HepG2 (cell line): ENCODE measurements around the gene TFPI. TPM values are rescaled to one million over a fixed set of nuclear protein-coding genes. Genes with fewer than 3 reads are reported as not detected.

Experiments
- ATAC-seq: fragments of 200-7000 bp; cut with Tn5 transposase; 3 replicates; pipeline ENCODE4 v1.9.1; 2020; ENCODE audit warnings: mild to moderate bottlenecking, moderate library complexity
- BruUV-seq: library from RNA; stranded (reverse); fragments of 400-500 nt; replicated peaks from 2 replicates; lab custom pipeline; 2021; lab: Mats Ljungman, UMichigan
- CTCF ChIA-PET: fragments of 300-600 bp; formaldehyde crosslinking; extraction: SDS; loops from one replicate; lab custom pipeline; 2021; ENCODE audit warnings: low total read pairs, inconsistent platforms, low intra/inter-chr PET ratio; lab: Yijun Ruan, JAX
- POLR2A ChIA-PET: fragments of 350-600 bp; sonication (Branson Sonifier 250); formaldehyde crosslinking; loops from one replicate; lab custom pipeline; 2020; ENCODE audit warnings: antibody characterized with exemption, inconsistent platforms; lab: Yijun Ruan, JAX
- DNase-seq: peaks from one replicate; pipeline ENCODE4 v3.0.0-alpha.2; 2015; ENCODE audit warnings: low spot score
- FAIRE-seq: peaks from 3 replicates; lab custom pipeline; 2011; peaks lifted over from hg19 to GRCh38; lab: Jason Lieb, UNC
- H2AFZ ChIP-seq: one replicate; pipeline ENCODE4 v1.6.1; 2011; ENCODE audit warnings: low read length, inconsistent platforms
- H3K27ac ChIP-seq: fragments of 300-600 bp; 3 replicates; pipeline ENCODE4 v1.8.0; 2011; ENCODE audit warnings: mixed run types, mild to moderate bottlenecking, mixed read lengths, low read length, inconsistent platforms; ENCODE audit not compliant: insufficient read depth; ENCODE audit errors: extremely low read length
- H3K27me3 ChIP-seq, 2 experiments: fragments of 200-600 bp in 1 of 2; 2 replicates in 1 of 2; 3 replicates in 1 of 2; pipeline versions ENCODE4 v1.6.0 to v1.8.0; 2011; ENCODE audit warnings: low read length in 2 of 2, mild to moderate bottlenecking in 2 of 2, moderate library complexity in 2 of 2, inconsistent platforms in 1 of 2; ENCODE audit not compliant: insufficient read depth in 2 of 2, control insufficient read depth in 1 of 2
- H3K36me3 ChIP-seq, 2 experiments: fragments of 200-600 bp in 1 of 2; replicated peaks in 1 of 2; 2 replicates in 1 of 2; 3 replicates in 1 of 2; pipeline versions ENCODE4 v1.5.1 to v1.8.0; 2011; ENCODE audit warnings: low read length in 2 of 2, inconsistent platforms in 1 of 2; ENCODE audit not compliant: insufficient read depth in 2 of 2, control insufficient read depth in 1 of 2
- H3K4me1 ChIP-seq: 2 replicates; pipeline ENCODE4 v1.5.1; 2012; ENCODE audit warnings: low read length, inconsistent platforms; ENCODE audit not compliant: insufficient read depth
- H3K4me2 ChIP-seq: 2 replicates; pipeline ENCODE4 v1.6.0; 2011; ENCODE audit warnings: low read depth, low read length, inconsistent platforms
- H3K4me3 ChIP-seq, 3 experiments: fragments of 200-600 bp in 1 of 3; sonication (generic), shearing (Covaris generic) in 1 of 3; replicated peaks in 1 of 3; 2 replicates each; pipeline ENCODE4 v1.5.1; 2011 to 2016; ENCODE audit warnings: low read length in 3 of 3, inconsistent platforms in 2 of 3, low read depth in 2 of 3, mild to moderate bottlenecking in 2 of 3, control low read depth in 1 of 3, mixed read lengths in 1 of 3; ENCODE audit not compliant: insufficient read depth in 1 of 3
- H3K79me2 ChIP-seq: one replicate; pipeline ENCODE4 v1.6.1; 2011; ENCODE audit warnings: low read length, inconsistent platforms; ENCODE audit not compliant: insufficient read depth
- H3K9ac ChIP-seq: 2 replicates; pipeline ENCODE4 v1.6.0; 2011; ENCODE audit warnings: mild to moderate bottlenecking, low read depth, low read length, inconsistent platforms; ENCODE audit not compliant: insufficient read depth
- H3K9me3 ChIP-seq: 2 replicates; pipeline ENCODE4 v1.5.1; 2012; ENCODE audit warnings: mild to moderate bottlenecking, low read length
- H4K20me1 ChIP-seq: 2 replicates; pipeline ENCODE4 v1.6.0; 2011; ENCODE audit warnings: inconsistent platforms, mild to moderate bottlenecking, low read length, moderate library complexity; ENCODE audit not compliant: insufficient read depth
- FLYWCH1 ChIP-seq: sonication (generic); formaldehyde crosslinking; IDR thresholded peaks from 2 replicates; pipeline ENCODE4 v1.8.1; 2023; ENCODE audit warnings: mild to moderate bottlenecking, missing genetic modification reagents
- KMT2B ChIP-seq: IDR thresholded peaks from 2 replicates; pipeline ENCODE4 v1.6.1; 2016; ENCODE audit warnings: missing genetic modification reagents, missing compliant biosample characterization
- TEAD3 ChIP-seq: optimal IDR thresholded peaks from 2 replicates; pipeline ENCODE3; 2016; ENCODE audit warnings: borderline replicate concordance
- ZBTB7A ChIP-seq: sonication (generic); formaldehyde crosslinking; IDR thresholded peaks from 2 replicates; pipeline ENCODE4 v1.8.0; 2022; ENCODE audit warnings: mild to moderate bottlenecking, missing genetic modification reagents
- ZNF235 ChIP-seq: sonication (generic); formaldehyde crosslinking; IDR thresholded peaks from 2 replicates; pipeline ENCODE4 v1.8.1; 2023; ENCODE audit warnings: mild to moderate bottlenecking, missing genetic modification reagents, borderline replicate concordance
- ZNF317 ChIP-seq: sonication (generic); formaldehyde crosslinking; IDR thresholded peaks from 2 replicates; pipeline ENCODE4 v1.5.0; 2020; ENCODE audit warnings: mild to moderate bottlenecking, missing genetic modification reagents
- ZNF703 ChIP-seq: sonication (generic); formaldehyde crosslinking; IDR thresholded peaks from 2 replicates; pipeline ENCODE4 v1.5.1; 2020; ENCODE audit warnings: missing genetic modification reagents, mild to moderate bottlenecking, moderate library complexity, borderline replicate concordance
- ZNF83 ChIP-seq: sonication (generic); formaldehyde crosslinking; IDR thresholded peaks from 2 replicates; pipeline ENCODE4 v1.4.0; 2020; ENCODE audit warnings: missing genetic modification reagents, mild to moderate bottlenecking, borderline replicate concordance
- WGBS: methylation state at CpG from one replicate; pipeline ENCODE4 v1.1.6; 2017; ENCODE audit warnings: low lambda C conversion rate; 5-methylcytosine and 5-hydroxymethylcytosine counted together
- in situ Hi-C: cut with HindIII; loops from 2 replicates; pipeline ENCODE4 v1.10.0; 2017; ENCODE audit warnings: low pct_unique_long_range_greater_than_20kb; ENCODE audit not compliant: extremely low pct_ligation_motif_present
- intact Hi-C: fragments of 100-400 bp; cut with micrococcal nuclease; formaldehyde crosslinking; loops from one replicate; pipeline ENCODE4 v1.10.0; 2022; ENCODE audit not compliant: unreplicated experiment
- polyA plus RNA-seq, 8 experiments: library from polyadenylated mRNA; depleted of rRNA in 3 of 8; stranded (reverse) in 7 of 8; unstranded in 1 of 8; fragments of >200 nt; fragmentation: Illumina TruSeq in 4 of 8; extraction: Trizol in 4 of 8; gene quantifications; 2 replicates each; pipeline versions ENCODE4 v1.2.1 to v1.2.3, GENCODE V29; 2011 to 2016; ENCODE audit warnings: low read depth in 4 of 8, missing spikeins in 1 of 8, mixed read lengths in 1 of 8; ENCODE audit not compliant: insufficient read depth in 1 of 8
- total RNA-seq, 5 experiments: library from RNA; depleted of rRNA; stranded (reverse); fragments of >200 nt; fragmentation: Illumina TruSeq; extraction: Trizol; gene quantifications; 2 replicates each; pipeline ENCODE4 v1.2.3, GENCODE V29; 2016; ENCODE audit warnings: low read depth in 1 of 5
- TF ChIP-seq, protein P1 (sequence below): sonication (generic); formaldehyde crosslinking; IDR thresholded peaks from 2 replicates; pipeline ENCODE4 v1.4.0; 2020; ENCODE audit warnings: mild to moderate bottlenecking, missing genetic modification reagents, borderline replicate concordance
- TF ChIP-seq, protein P2 (sequence below): sonication (generic); formaldehyde crosslinking; IDR thresholded peaks from 2 replicates; pipeline ENCODE4 v1.4.0; 2020; ENCODE audit warnings: missing genetic modification reagents
- TF ChIP-seq, protein P3 (sequence below): sonication (generic); formaldehyde crosslinking; IDR thresholded peaks from 2 replicates; pipeline ENCODE4 v1.4.0; 2020; ENCODE audit warnings: low read depth, mild to moderate bottlenecking, missing genetic modification reagents
- TF ChIP-seq, protein P4 (sequence below): IDR thresholded peaks from 2 replicates; pipeline ENCODE4 v1.6.1; 2012; ENCODE audit warnings: low read depth, low read length, improper control_type of control experiment

TFPI gene
- total and polyA plus RNA-seq, 2 of the 13 experiments (the other 11 are each of a cell fraction or from before 2014, with no cell fraction given): 301 to 436 TPM

DNA sequence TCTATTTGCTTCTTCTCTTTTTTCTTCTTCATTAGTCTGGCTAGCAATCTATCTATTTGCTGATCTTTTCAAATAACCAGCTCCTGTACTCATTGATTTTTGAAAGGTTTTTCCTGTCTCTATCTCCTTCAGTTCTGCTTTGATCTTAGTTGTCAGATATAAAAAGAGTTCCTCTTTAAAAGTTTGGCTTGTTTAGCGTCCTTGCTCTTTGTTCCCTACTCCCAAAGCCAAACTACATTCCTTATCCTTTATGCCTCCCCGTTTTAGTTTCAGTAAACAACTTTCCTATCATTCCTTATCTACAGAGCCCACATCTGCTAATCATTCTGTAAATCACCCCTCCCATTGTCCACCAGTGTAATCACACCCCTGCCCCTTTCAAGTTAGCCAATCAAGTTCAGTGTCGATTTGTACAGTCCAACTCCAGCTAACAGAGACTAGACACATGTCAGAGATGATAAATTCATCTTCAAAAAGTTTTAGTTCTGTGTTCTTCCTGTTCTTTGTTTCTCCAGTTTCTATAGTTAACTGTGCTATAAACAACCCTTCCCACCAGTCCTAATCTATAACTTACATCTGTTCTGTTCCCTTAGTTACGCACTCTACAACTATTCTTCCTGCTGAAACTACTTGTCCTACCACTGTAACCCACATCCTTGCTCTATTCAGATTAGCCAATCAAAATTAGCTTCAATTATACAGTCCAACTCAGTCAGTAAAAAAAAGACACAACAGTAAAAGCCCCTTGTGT is 44.4 kb downstream of the TFPI start:
- H3K27ac ChIP-seq: peak overlapping the region; percentile 75
- DNase-seq (peak; percentile 99), ATAC-seq (peak; percentile 91), FAIRE-seq (peak; percentile 60)
- no peaks in the 10 kb centered on the region; a peak in 2 of 5 replicates for H3K36me3 ChIP-seq
- H4K20me1 ChIP-seq: no peaks in the 10 kb centered on the region
- H3K9me3 ChIP-seq: no peaks in the 10 kb centered on the region
- ChIA-PET CTCF (interaction anchor here (1.2 kb wide), 1 partner anchor 71 kb away, joined by 4 read pairs; no protein-coding TSS in a partner anchor), POLR2A (interaction anchor here (0.9 to 3.4 kb wide), 11 partner anchors 9 to 63 kb away, joined by 3 to 37 read pairs (median 5); no protein-coding TSS in a partner anchor)
- peaks cover 90% of the 10 kb centered on the region for H3K4me1 ChIP-seq
- intact Hi-C loops (loop anchor here (1.0 to 2.0 kb wide), 3 partner anchors 9 to 41 kb away; no protein-coding TSS in a partner anchor), in situ Hi-C loops (loop anchor here (5.0 to 10.0 kb wide), 2 partner anchors 32 to 335 kb away; no protein-coding TSS in a partner anchor)
- no peaks in the 10 kb centered on the region; a peak in 1 of 5 replicates for H3K27me3 ChIP-seq
- peaks cover 79% of the 10 kb centered on the region for H3K79me2 ChIP-seq
- H2AFZ ChIP-seq: no peak overlapping the region
- peak overlapping the region; percentile 70 for H3K9ac ChIP-seq
- H3K4me3 ChIP-seq: peak overlapping the region; percentile 9 to 70 (median 56); a peak in 4 of 6 replicates
- BruUV-seq: no TSS peak
- WGBS: 5% methylated on average over 4 of the region's 4 CpGs
- H3K4me2 ChIP-seq: peak overlapping the region; percentile 77
- TF ChIP-seq, protein P1, sequence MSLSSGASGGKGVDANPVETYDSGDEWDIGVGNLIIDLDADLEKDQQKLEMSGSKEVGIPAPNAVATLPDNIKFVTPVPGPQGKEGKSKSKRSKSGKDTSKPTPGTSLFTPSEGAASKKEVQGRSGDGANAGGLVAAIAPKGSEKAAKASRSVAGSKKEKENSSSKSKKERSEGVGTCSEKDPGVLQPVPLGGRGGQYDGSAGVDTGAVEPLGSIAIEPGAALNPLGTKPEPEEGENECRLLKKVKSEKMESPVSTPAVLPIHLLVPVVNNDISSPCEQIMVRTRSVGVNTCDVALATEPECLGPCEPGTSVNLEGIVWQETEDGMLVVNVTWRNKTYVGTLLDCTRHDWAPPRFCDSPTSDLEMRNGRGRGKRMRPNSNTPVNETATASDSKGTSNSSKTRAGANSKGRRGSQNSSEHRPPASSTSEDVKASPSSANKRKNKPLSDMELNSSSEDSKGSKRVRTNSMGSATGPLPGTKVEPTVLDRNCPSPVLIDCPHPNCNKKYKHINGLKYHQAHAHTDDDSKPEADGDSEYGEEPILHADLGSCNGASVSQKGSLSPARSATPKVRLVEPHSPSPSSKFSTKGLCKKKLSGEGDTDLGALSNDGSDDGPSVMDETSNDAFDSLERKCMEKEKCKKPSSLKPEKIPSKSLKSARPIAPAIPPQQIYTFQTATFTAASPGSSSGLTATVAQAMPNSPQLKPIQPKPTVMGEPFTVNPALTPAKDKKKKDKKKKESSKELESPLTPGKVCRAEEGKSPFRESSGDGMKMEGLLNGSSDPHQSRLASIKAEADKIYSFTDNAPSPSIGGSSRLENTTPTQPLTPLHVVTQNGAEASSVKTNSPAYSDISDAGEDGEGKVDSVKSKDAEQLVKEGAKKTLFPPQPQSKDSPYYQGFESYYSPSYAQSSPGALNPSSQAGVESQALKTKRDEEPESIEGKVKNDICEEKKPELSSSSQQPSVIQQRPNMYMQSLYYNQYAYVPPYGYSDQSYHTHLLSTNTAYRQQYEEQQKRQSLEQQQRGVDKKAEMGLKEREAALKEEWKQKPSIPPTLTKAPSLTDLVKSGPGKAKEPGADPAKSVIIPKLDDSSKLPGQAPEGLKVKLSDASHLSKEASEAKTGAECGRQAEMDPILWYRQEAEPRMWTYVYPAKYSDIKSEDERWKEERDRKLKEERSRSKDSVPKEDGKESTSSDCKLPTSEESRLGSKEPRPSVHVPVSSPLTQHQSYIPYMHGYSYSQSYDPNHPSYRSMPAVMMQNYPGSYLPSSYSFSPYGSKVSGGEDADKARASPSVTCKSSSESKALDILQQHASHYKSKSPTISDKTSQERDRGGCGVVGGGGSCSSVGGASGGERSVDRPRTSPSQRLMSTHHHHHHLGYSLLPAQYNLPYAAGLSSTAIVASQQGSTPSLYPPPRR (CRISPR knock-in tag): peak; percentile 98
- TF ChIP-seq ZNF317 (CRISPR knock-in tag) (0 out of 2 replicates have a peak, but pooled peaks have one; percentile 8), KMT2B (CRISPR knock-in tag) (peak; percentile 21; the same call in 1 of the 2 replicates), ZNF235 (CRISPR knock-in tag) (no peak), TEAD3 (CRISPR knock-in tag) (peak; percentile 92), FLYWCH1 (CRISPR knock-in tag) (no peak), ZNF703 (CRISPR knock-in tag) (peak; percentile 82), ZNF83 (no peak), ZBTB7A (CRISPR knock-in tag) (peak; percentile 46; the same call in 1 of the 2 replicates)
- TF ChIP-seq, protein P2, sequence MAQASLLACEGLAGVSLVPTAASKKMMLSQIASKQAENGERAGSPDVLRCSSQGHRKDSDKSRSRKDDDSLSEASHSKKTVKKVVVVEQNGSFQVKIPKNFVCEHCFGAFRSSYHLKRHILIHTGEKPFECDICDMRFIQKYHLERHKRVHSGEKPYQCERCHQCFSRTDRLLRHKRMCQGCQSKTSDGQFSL (CRISPR knock-in tag): no peak
- TF ChIP-seq, protein P3, sequence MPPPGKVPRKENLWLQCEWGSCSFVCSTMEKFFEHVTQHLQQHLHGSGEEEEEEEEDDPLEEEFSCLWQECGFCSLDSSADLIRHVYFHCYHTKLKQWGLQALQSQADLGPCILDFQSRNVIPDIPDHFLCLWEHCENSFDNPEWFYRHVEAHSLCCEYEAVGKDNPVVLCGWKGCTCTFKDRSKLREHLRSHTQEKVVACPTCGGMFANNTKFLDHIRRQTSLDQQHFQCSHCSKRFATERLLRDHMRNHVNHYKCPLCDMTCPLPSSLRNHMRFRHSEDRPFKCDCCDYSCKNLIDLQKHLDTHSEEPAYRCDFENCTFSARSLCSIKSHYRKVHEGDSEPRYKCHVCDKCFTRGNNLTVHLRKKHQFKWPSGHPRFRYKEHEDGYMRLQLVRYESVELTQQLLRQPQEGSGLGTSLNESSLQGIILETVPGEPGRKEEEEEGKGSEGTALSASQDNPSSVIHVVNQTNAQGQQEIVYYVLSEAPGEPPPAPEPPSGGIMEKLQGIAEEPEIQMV (CRISPR knock-in tag): no peak
- TF ChIP-seq, protein P4, sequence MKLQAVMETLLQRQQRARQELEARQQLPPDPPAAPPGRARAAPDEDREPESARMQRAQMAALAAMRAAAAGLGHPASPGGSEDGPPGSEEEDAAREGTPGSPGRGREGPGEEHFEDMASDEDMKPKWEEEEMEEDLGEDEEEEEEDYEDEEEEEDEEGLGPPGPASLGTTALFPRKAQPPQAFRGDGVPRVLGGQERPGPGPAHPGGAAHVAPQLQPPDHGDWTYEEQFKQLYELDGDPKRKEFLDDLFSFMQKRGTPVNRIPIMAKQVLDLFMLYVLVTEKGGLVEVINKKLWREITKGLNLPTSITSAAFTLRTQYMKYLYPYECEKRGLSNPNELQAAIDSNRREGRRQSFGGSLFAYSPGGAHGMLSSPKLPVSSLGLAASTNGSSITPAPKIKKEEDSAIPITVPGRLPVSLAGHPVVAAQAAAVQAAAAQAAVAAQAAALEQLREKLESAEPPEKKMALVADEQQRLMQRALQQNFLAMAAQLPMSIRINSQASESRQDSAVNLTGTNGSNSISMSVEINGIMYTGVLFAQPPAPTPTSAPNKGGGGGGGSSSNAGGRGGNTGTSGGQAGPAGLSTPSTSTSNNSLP: peak; percentile 99
